ENCODE measurements around the gene PIGA.
"Not testable (repeated sequence)": the region's sequence is repeated elsewhere in the genome, so short reads cannot be mapped to it uniquely, and the experiment has no call there.

Gene PIGA

GRCh38 chrX:15320297-15320696 is 15.0 kb downstream of the PIGA start:
- no peak for DNase-seq (ENCODE audit: low spot score)

- DNase-seq (ENCODE audit: low spot score): no peak
Measured at GRCh38 chrX:15319075-15319474, 16.2 kb downstream of the PIGA start.

GRCh38 chrX:15315509-15315908 is 19.8 kb downstream of the PIGA start, which contains the start of gene ASB11:
ASB11 (minus strand) TSS chrX:15315640; CDS start chrX:15315605, 35 bp downstream.
- no peak for DNase-seq (ENCODE audit: low spot score)

GRCh38 chrX:15314472-15314871 is 20.9 kb downstream of the PIGA start:
- DNase-seq (ENCODE audit: low spot score): no peak

- DNase-seq (ENCODE audit: low spot score): no peak
Measured at GRCh38 chrX:15311119-15311518, 24.2 kb downstream of the PIGA start.

- DNase-seq (ENCODE audit: low spot score): peak; percentile 53
Measured at GRCh38 chrX:15310117-15310516, 25.2 kb downstream of the PIGA start.

GRCh38 chrX:15305899-15306298 is 29.4 kb downstream of the PIGA start:
- not testable (repeated sequence) for DNase-seq (ENCODE audit: low spot score)

GRCh38 chrX:15301924-15302323 is 33.4 kb downstream of the PIGA start:
- no peak for DNase-seq (ENCODE audit: low spot score)

GRCh38 chrX:15299941-15300851 is 35.1 kb downstream of the PIGA start:
- DNase-seq (ENCODE audit: low spot score): peak; percentile 61

GRCh38 chrX:15298780-15299179 is 36.5 kb downstream of the PIGA start:
- no peak for DNase-seq (ENCODE audit: low spot score)

- DNase-seq (ENCODE audit: low spot score): no peak
Measured at GRCh38 chrX:15298201-15298600, 37.1 kb downstream of the PIGA start.

GRCh38 chrX:15293451-15293850 is 41.9 kb downstream of the PIGA start:
- DNase-seq (ENCODE audit: low spot score): no peak

- DNase-seq (ENCODE audit: low spot score): no peak
Measured at GRCh38 chrX:15292861-15293260, 42.5 kb downstream of the PIGA start.

- no peak for DNase-seq (ENCODE audit: low spot score)
Measured at GRCh38 chrX:15277604-15278003, 57.7 kb downstream of the PIGA start.

GRCh38 chrX:15274946-15275345 is 60.4 kb downstream of the PIGA start:
- no peak for DNase-seq (ENCODE audit: low spot score)

GRCh38 chrX:15273275-15273674 is 62.0 kb downstream of the PIGA start:
- DNase-seq (ENCODE audit: low spot score): not testable (repeated sequence)

GRCh38 chrX:15271757-15272156 is 63.6 kb downstream of the PIGA start:
- DNase-seq (ENCODE audit: low spot score): no peak

GRCh38 chrX:15269618-15270521 is 65.5 kb downstream of the PIGA start, which contains the start of gene ASB9:
ASB9 (minus strand) TSS chrX:15270083; CDS start chrX:15269874, 209 bp downstream.
- DNase-seq (ENCODE audit: low spot score): peak; percentile 66

Measured in COLO829 (cell line).